ENCODE measurements around the gene CDC42BPB.

DNA sequence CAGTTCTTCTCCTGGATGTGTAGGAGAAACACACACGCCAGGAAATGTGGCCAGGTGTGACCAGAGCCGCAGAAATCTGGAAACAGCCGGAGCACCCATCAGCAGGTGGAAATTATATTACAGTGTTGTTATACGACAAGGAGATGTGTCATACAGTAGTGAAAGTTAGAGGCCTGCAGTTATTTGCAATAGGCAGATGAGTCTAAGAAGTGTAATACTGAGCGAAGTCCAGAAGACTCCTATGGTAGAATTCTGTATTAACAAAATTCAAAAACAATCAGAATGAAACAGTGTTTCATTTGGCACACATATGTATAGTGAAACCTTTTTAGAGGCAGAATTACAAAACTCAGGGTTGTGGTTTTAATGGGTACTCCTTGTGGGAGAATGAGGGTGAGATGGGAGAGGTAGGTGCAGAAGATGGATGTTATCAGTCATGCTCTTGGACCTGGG, 174.2 kb downstream of the CDC42BPB start:
- no peak for TF ChIP-seq NR3C1 (CRISPR knock-in tag; conservative IDR thresholded peaks at IDR 0.05; ENCODE audit: low read depth)
- TF ChIP-seq MLX (CRISPR knock-in tag; IDR thresholded peaks at IDR 0.05) = no peak
- TF ChIP-seq ELF4 (CRISPR knock-in tag; IDR thresholded peaks at IDR 0.05; ENCODE audit: low read depth) = no peak
- TF ChIP-seq, protein P1, sequence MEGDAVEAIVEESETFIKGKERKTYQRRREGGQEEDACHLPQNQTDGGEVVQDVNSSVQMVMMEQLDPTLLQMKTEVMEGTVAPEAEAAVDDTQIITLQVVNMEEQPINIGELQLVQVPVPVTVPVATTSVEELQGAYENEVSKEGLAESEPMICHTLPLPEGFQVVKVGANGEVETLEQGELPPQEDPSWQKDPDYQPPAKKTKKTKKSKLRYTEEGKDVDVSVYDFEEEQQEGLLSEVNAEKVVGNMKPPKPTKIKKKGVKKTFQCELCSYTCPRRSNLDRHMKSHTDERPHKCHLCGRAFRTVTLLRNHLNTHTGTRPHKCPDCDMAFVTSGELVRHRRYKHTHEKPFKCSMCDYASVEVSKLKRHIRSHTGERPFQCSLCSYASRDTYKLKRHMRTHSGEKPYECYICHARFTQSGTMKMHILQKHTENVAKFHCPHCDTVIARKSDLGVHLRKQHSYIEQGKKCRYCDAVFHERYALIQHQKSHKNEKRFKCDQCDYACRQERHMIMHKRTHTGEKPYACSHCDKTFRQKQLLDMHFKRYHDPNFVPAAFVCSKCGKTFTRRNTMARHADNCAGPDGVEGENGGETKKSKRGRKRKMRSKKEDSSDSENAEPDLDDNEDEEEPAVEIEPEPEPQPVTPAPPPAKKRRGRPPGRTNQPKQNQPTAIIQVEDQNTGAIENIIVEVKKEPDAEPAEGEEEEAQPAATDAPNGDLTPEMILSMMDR (IDR thresholded peaks at IDR 0.05) = no peak
- TF ChIP-seq, protein P2, sequence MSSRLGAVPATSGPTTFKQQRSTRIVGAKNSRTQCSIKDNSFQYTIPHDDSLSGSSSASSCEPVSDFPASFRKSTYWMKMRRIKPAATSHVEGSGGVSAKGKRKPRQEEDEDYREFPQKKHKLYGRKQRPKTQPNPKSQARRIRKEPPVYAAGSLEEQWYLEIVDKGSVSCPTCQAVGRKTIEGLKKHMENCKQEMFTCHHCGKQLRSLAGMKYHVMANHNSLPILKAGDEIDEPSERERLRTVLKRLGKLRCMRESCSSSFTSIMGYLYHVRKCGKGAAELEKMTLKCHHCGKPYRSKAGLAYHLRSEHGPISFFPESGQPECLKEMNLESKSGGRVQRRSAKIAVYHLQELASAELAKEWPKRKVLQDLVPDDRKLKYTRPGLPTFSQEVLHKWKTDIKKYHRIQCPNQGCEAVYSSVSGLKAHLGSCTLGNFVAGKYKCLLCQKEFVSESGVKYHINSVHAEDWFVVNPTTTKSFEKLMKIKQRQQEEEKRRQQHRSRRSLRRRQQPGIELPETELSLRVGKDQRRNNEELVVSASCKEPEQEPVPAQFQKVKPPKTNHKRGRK (CRISPR knock-in tag; IDR thresholded peaks at IDR 0.05; ENCODE audit: borderline replicate concordance) = no peak
- no peak for TF ChIP-seq CREB1 (CRISPR knock-in tag; IDR thresholded peaks at IDR 0.05)
- no peak for TF ChIP-seq USF2 (CRISPR knock-in tag; IDR thresholded peaks at IDR 0.05)
- no peak for TF ChIP-seq NFYB (CRISPR knock-in tag; conservative IDR thresholded peaks at IDR 0.05; ENCODE audit: low read depth)
- TF ChIP-seq, protein P3, sequence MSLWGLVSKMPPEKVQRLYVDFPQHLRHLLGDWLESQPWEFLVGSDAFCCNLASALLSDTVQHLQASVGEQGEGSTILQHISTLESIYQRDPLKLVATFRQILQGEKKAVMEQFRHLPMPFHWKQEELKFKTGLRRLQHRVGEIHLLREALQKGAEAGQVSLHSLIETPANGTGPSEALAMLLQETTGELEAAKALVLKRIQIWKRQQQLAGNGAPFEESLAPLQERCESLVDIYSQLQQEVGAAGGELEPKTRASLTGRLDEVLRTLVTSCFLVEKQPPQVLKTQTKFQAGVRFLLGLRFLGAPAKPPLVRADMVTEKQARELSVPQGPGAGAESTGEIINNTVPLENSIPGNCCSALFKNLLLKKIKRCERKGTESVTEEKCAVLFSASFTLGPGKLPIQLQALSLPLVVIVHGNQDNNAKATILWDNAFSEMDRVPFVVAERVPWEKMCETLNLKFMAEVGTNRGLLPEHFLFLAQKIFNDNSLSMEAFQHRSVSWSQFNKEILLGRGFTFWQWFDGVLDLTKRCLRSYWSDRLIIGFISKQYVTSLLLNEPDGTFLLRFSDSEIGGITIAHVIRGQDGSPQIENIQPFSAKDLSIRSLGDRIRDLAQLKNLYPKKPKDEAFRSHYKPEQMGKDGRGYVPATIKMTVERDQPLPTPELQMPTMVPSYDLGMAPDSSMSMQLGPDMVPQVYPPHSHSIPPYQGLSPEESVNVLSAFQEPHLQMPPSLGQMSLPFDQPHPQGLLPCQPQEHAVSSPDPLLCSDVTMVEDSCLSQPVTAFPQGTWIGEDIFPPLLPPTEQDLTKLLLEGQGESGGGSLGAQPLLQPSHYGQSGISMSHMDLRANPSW (CRISPR knock-in tag; conservative IDR thresholded peaks at IDR 0.05; ENCODE audit: low read depth) = no peak

All from WTC11 (cell line).